Measurements from ENCODE around the gene KIF23.

GRCh38 chr15:69484837-69485236 is 70.7 kb downstream of the KIF23 start:
- TF ChIP-seq GATA3 (IDR thresholded peaks at IDR 0.05; ENCODE audit: low read depth, low read length) (no peak), GATA2 (IDR thresholded peaks at IDR 0.05; ENCODE audit: low read depth, low read length) (no peak)

All from SH-SY5Y (cell line).